SH-SY5Y (cell line): ENCODE results near the gene DYRK1A.

ENCODE experiments used
- GATA2 ChIP-seq: IDR thresholded peaks from 2 replicates; pipeline ENCODE4 v1.6.1; 2011; ENCODE audit warnings: mild to moderate bottlenecking, low read depth, low read length
- GATA3 ChIP-seq: IDR thresholded peaks from 2 replicates; pipeline ENCODE4 v1.6.1; 2011; ENCODE audit warnings: low read depth, mild to moderate bottlenecking, low read length, moderate library complexity

DNA sequence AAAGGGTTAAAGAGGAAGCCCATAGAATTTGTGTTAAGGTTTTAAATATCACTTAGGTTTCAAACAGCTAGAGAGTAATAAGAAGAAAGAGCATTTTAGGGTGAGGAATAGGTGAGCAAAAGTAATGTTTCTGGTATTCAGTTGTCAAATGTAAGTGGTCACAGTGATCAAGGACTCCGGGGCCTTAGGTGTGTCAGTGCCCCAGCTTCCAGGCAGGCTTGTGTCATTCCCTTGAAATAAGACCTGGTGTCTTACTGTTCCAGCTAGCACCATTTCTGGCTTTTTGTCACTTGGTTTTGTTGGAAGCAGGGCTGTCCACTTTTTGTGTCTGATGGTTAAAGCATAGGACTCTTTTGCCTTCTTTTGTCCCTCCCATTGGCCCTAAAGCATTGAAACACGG is 69.6 kb downstream of the DYRK1A start:
- TF ChIP-seq GATA2 (no peak), GATA3 (no peak)
